Ishikawa (cell line): ENCODE measurements around the gene IP6K3.

Experiments
- CEBPB ChIP-seq: IDR thresholded peaks from 2 replicates; pipeline ENCODE4 v1.6.1; 2012
- EP300 ChIP-seq: IDR thresholded peaks from 2 replicates; pipeline ENCODE4 v1.6.1; 2012; ENCODE audit warnings: borderline replicate concordance
- FOXM1 ChIP-seq: IDR thresholded peaks from 2 replicates; pipeline ENCODE4 v1.6.1; 2012; ENCODE audit warnings: low read depth, borderline replicate concordance
- RAD21 ChIP-seq: IDR thresholded peaks from 2 replicates; pipeline ENCODE4 v1.6.1; 2012; ENCODE audit warnings: low read depth
- REST ChIP-seq: IDR thresholded peaks from 2 replicates; pipeline ENCODE4 v1.6.1; 2012; ENCODE audit warnings: low read depth, mild to moderate bottlenecking
- TAF1 ChIP-seq: IDR thresholded peaks from 2 replicates; pipeline ENCODE4 v1.6.1; 2012; ENCODE audit warnings: low read depth, mild to moderate bottlenecking
- TCF12 ChIP-seq: IDR thresholded peaks from 2 replicates; pipeline ENCODE4 v1.6.1; 2012; ENCODE audit warnings: low read depth
- ZBTB7A ChIP-seq: IDR thresholded peaks from 2 replicates; pipeline ENCODE4 v1.6.1; 2012; ENCODE audit warnings: low read depth

GRCh38 chr6:33757113-33757512 lies 10.4 kb upstream of the IP6K3 start:
- TF ChIP-seq TAF1 (no peak), ZBTB7A (no peak), REST (no peak), FOXM1 (no peak), TCF12 (no peak), CEBPB (no peak), RAD21 (no peak), EP300 (no peak)
